Uterus (tissue), 2 donors: Measurements from ENCODE around the gene RAD9A.

Experiments
- CTCF ChIP-seq, 4 experiments: fragments of 200-600 bp in 2 of 4; fragments of 450-650 bp in 2 of 4; sonication (generic) in 2 of 4; IDR thresholded peaks; one replicate each; pipeline ENCODE4 v1.5.1; 2016 to 2019; ENCODE audit warnings: antibody characterized with exemption in 4 of 4, mild to moderate bottlenecking in 2 of 4, moderate library complexity in 1 of 4
- POLR2A ChIP-seq, 2 donors: fragments of 450-650 bp; IDR thresholded peaks; one replicate each; pipeline ENCODE4 v1.6.1; 2016; ENCODE audit warnings: antibody characterized with exemption in 2 of 2, mild to moderate bottlenecking in 1 of 2, moderate library complexity in 1 of 2

- peak in 3 of 4 experiments; percentile 19 to 62 (median 56) for TF ChIP-seq CTCF (IDR thresholded peaks at IDR 0.05)
- TF ChIP-seq POLR2A (IDR thresholded peaks at IDR 0.05), result peak; percentile 24 to 52
These were observed 17.9 kb upstream of the RAD9A start for GRCh38 chr11:67373648-67374570.
